ENCODE measurements around the gene SH2D3A.
"Not testable (repeated sequence)": the region's sequence is repeated elsewhere in the genome, so short reads cannot be mapped to it uniquely, and the experiment has no call there.

Gene SH2D3A

DNA sequence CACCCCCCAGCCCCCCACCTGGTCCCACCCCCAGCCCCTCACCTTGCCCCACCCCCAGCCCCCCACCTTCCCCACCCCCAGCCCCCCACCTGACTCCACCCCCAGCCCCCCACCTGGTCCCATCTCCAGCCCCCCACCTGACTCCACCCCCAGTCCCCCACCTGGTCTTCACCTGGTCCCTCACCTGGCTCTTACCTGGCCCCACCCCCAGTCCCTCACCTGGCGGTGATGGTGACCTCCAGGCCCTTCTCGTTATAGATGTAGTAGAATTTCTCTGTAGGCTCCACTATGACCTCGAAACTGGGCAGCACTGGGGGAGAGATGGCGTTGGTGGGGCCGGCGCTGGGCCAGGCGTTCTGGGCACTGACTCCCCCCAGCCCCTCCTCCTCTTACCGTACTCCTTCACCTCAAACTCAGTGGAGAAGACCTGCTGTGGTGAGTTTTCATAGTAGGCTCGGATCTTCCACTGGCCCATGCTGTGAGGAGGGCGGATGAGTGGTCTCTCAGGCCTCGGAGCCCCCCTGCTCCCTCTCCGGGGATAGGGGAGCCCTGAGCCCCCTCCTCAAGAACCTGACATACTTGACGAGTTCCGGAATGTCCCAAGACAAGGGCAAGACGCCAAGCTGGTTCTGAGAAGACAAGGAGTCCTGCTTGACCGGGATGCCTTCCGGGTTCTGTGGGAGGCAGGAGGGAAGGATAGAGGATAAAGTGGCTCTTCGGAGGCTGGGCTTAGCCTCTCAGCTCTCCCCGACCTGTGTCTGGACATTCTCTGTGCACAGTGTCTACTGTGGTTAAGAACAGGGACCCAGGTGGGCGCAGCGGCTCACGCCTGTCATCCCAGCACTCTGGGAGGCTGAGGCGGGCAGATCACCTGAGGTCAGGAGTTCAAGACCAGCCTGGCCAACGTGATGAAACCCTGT lies 53.2 kb downstream of the SH2D3A start:
- Histone ChIP-seq H3K4me3 (no peak overlapping the region), H3K27ac (no peak overlapping the region)

- Histone ChIP-seq H3K4me3 (no peak overlapping the region), H3K27ac (no peak overlapping the region)
These were observed 54.3 kb downstream of the SH2D3A start for GRCh38 chr19:6712692-6713670.

DNA sequence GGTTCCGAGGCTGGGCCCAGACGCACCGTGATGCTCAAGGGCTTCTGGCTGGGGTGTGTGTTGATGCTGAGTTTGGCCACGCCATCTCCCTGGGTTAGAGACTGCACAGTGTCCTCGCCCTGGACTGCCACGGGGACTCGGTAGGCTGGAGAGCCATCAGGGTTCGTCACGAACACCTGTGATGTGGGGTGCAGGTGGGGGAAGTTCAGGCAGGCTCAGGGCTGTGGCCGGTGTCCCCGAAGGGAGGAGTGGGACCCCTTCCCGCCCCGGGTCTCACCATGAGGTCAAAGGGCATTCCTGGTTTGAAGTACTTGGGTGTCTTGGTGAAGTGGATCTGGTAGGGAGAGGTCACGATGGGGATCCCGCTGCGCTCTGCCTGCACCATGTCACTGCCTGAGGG lies 55.0 kb downstream of the SH2D3A start:
- Histone ChIP-seq H3K27ac (no peak overlapping the region), H3K4me3 (no peak overlapping the region)

DNA sequence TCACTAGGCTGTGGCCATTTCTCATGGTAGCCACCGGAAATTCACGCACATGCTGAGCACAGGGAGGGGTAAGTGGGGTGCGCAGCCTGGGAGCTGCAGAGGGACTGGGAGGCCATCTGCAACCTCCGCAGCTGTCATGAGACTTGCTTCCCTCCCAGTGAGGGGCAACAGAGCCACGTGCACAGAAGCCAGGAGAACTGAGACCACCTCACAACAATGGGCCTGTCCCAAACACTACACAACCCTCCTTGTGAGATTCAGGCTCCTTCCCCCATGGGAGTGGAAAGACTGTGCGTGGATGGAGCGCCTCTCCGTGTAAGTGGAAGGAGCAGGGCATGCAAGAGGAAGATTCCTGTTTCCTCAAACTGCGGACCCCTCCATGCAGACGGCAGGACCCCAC lies 55.6 kb downstream of the SH2D3A start:
- H3K27ac ChIP-seq: no peak overlapping the region
- H3K4me3 ChIP-seq: no peak overlapping the region

GRCh38 chr19:6711078-6711361 lies 56.2 kb downstream of the SH2D3A start:
- Histone ChIP-seq H3K4me3 (no peak overlapping the region), H3K27ac (no peak overlapping the region)

GRCh38 chr19:6710273-6711077 lies 56.8 kb downstream of the SH2D3A start:
- Histone ChIP-seq H3K27ac (no peak overlapping the region), H3K4me3 (no peak overlapping the region)

DNA sequence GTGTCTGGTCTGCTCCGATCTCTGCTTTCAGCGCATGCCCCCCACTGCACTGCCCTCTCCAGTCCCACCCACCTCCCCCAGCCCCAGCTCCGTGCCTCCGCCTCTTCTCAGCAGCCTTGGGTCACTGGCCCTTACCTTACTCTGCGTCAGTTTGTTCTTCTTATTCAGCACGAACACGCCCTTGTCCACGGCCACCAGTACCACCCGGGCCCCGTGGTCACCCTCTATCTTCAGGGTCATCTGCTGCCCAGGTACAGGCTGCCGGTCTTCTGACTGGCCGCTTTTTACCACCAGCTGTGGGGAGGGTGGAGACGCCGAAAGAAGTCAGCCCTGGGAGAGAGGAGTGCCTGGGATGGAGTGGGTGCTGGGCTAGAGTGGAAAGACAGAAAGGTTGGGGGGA lies 57.7 kb downstream of the SH2D3A start:
- Histone ChIP-seq H3K4me3 (no peak overlapping the region), H3K27ac (no peak overlapping the region)

GRCh38 chr19:6708913-6709312 lies 58.3 kb downstream of the SH2D3A start:
- H3K4me3 ChIP-seq, H3K27ac ChIP-seq: not testable (repeated sequence)

DNA sequence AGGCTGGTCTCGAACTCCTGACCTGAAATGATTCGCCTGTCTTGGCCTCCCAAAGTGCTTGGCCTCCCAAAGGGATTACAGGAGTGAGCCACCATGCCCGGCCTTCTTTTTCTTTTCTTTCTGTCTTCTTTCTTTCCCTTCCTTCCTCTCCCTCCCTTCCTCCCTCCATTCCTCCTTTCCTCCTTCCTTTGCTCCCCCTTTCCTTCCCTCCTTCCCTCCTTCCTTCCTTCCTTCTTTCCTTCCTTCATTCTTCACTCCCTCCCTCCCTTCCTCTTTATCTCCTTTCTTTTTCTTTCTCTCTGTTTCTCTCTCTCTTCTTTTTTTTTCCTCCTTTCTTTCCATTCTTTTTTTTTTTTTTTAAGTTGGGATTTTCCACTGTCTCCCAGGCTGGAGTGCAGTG lies 58.9 kb downstream of the SH2D3A start:
- Histone ChIP-seq H3K27ac (no peak overlapping the region), H3K4me3 (no peak overlapping the region)

DNA sequence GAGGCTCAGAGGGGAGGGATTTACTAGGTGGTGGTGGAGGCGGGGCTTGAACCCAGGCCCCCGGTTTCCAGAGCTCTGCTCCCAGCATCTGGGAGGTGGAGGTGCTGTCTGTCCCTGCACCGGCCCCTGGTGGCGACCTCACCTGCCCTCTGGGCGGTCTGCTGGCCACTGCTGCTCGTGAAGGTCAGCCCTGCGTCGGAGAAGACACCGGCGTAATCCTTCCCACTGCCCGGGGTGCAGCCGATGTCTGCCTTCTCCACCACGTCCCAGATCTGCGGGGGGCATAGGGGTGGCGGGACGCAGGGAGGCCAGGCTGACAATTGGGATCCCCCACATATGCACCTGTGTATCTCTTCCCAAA lies 59.6 kb downstream of the SH2D3A start:
- Histone ChIP-seq H3K4me3 (no peak overlapping the region), H3K27ac (no peak overlapping the region)

- no peak overlapping the region for H3K4me3 ChIP-seq
- H3K27ac ChIP-seq: no peak overlapping the region
These were observed 60.1 kb downstream of the SH2D3A start for GRCh38 chr19:6707011-6707657.

DNA sequence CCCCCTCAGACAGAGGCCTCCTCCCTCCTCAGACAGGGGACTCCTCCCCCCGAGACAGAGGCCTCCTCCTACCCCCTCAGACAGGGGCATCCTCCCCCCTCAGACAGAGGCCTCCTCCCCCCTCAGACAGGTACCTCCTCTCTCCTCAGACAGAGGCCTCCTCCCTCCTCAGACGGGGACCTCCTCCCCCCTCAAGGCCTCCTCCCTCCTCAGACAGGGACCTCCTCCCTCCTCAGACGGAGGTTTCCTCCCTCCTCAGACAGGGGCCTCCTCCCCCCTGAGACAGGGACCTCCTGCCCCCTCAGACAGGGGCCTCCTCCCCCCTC lies 60.6 kb downstream of the SH2D3A start:
- no peak overlapping the region for H3K4me3 ChIP-seq
- H3K27ac ChIP-seq: no peak overlapping the region

- no peak overlapping the region for H3K27ac ChIP-seq
- no peak overlapping the region for H3K4me3 ChIP-seq
These were observed 61.2 kb downstream of the SH2D3A start for GRCh38 chr19:6705931-6706632.

Data from skin epidermis (tissue), 12 donors.